Measurements from ENCODE around the gene PRDM5. TPM values are rescaled to one million over a fixed set of nuclear protein-coding genes. Genes with fewer than 3 reads are reported as not detected.

The PRDM5 gene
- total RNA-seq, 1 donor from 2014 or later = 6.5 TPM

- no peak for DNase-seq (ENCODE audit: low read depth)
These were observed 150.6 kb downstream of the PRDM5 start for GRCh38 chr4:120771907-120772306.

GRCh38 chr4:120770897-120771296 lies 151.6 kb downstream of the PRDM5 start:
- H2AFZ ChIP-seq (ENCODE audit: low read depth, low read length) = no peak overlapping the region
- FAIRE-seq = no peak
- no peaks in the 10 kb centered on the region for H3K9me3 Mint-ChIP-seq (ENCODE audit: unreplicated experiment)

More at GRCh38 chr4:120771907-120772306, 150.6 kb downstream of the PRDM5 start:
- Histone ChIP-seq H3K79me2 (ENCODE audit: insufficient read depth, low read length) (no peaks in the 10 kb centered on the region), H4K20me1 (ENCODE audit: insufficient read depth, low read length) (no peaks in the 10 kb centered on the region), H3K4me2 (ENCODE audit: low read length) (no peak overlapping the region), H3K27ac (ENCODE audit: low read depth, low read length) (no peak overlapping the region), H2AFZ (ENCODE audit: low read depth, low read length) (no peak overlapping the region), H3K27me3 (ENCODE audit: insufficient read depth, low read length) (no peaks in the 10 kb centered on the region), H3K9me3 (ENCODE audit: insufficient read depth, low read depth, low read length) (no peaks in the 10 kb centered on the region), H3K4me1 (ENCODE audit: insufficient read depth, low read length) (no peaks in the 10 kb centered on the region), H3K9ac (ENCODE audit: low read length) (no peak overlapping the region), H3K4me3 (ENCODE audit: insufficient read depth, low read depth, low read length) (no peak overlapping the region), H3K36me3 (ENCODE audit: insufficient read depth, low read length) (no peaks in the 10 kb centered on the region)
- FAIRE-seq = no peak
- TF ChIP-seq EZH2 (IDR thresholded peaks at IDR 0.05; ENCODE audit: insufficient read depth, low read length) = no peak
- no peak for TF ChIP-seq CTCF (IDR thresholded peaks at IDR 0.05; ENCODE audit: insufficient read depth, low read depth, low read length)
- no peaks in the 10 kb centered on the region for H3K9me3 Mint-ChIP-seq (ENCODE audit: unreplicated experiment)
- peaks cover 4% of the 10 kb centered on the region for H3K4me1 Mint-ChIP-seq (ENCODE audit: low read depth, unreplicated experiment)
- no peak overlapping the region for H3K27ac Mint-ChIP-seq (ENCODE audit: unreplicated experiment)
- no peaks in the 10 kb centered on the region for H3K36me3 Mint-ChIP-seq (ENCODE audit: low read depth, unreplicated experiment)
- H3K4me3 Mint-ChIP-seq (ENCODE audit: unreplicated experiment) = no peak overlapping the region
- H3K27me3 Mint-ChIP-seq (ENCODE audit: low read depth, unreplicated experiment) = no peaks in the 10 kb centered on the region

More at GRCh38 chr4:120770897-120771296, 151.6 kb downstream of the PRDM5 start:
- no peaks in the 10 kb centered on the region for H4K20me1 ChIP-seq (ENCODE audit: insufficient read depth, low read length)
- no peaks in the 10 kb centered on the region for H3K27me3 ChIP-seq (ENCODE audit: insufficient read depth, low read length)
- H3K9ac ChIP-seq (ENCODE audit: low read length) = no peak overlapping the region
- Mint-ChIP-seq H3K36me3 (ENCODE audit: low read depth, unreplicated experiment) (no peaks in the 10 kb centered on the region), H3K27ac (ENCODE audit: unreplicated experiment) (no peak overlapping the region), H3K4me1 (ENCODE audit: low read depth, unreplicated experiment) (peaks cover 4% of the 10 kb centered on the region), H3K27me3 (ENCODE audit: low read depth, unreplicated experiment) (no peaks in the 10 kb centered on the region), H3K4me3 (ENCODE audit: unreplicated experiment) (no peak overlapping the region)
- H3K79me2 ChIP-seq (ENCODE audit: insufficient read depth, low read length) = no peaks in the 10 kb centered on the region
- H3K4me1 ChIP-seq (ENCODE audit: insufficient read depth, low read length) = no peaks in the 10 kb centered on the region
- no peak overlapping the region for H3K4me3 ChIP-seq (ENCODE audit: insufficient read depth, low read depth, low read length)
- H3K9me3 ChIP-seq (ENCODE audit: insufficient read depth, low read depth, low read length) = no peaks in the 10 kb centered on the region
- H3K27ac ChIP-seq (ENCODE audit: low read depth, low read length) = no peak overlapping the region
- no peak overlapping the region for H3K4me2 ChIP-seq (ENCODE audit: low read length)
- no peaks in the 10 kb centered on the region for H3K36me3 ChIP-seq (ENCODE audit: insufficient read depth, low read length)
- TF ChIP-seq EZH2 (IDR thresholded peaks at IDR 0.05; ENCODE audit: insufficient read depth, low read length) = no peak
- no peak for TF ChIP-seq CTCF (IDR thresholded peaks at IDR 0.05; ENCODE audit: insufficient read depth, low read depth, low read length)
- DNase-seq (ENCODE audit: low read depth) = no peak
